SK-N-SH (cell line): ENCODE data around the gene FSIP1.

ENCODE experiments used
- CTCF ChIP-seq: fragments of 200-600 bp; sonication (generic); IDR thresholded peaks from 2 replicates; pipeline ENCODE4 v1.6.1; 2017; ENCODE audit warnings: antibody characterized with exemption, mild to moderate bottlenecking, moderate library complexity
- EP300 ChIP-seq, 2 experiments: IDR thresholded peaks; 2 replicates each; pipeline versions ENCODE4 v1.4.0 to v1.6.1; 2012; ENCODE audit warnings: borderline replicate concordance in 1 of 2, low read depth in 1 of 2, low read length in 1 of 2
- EZH2phosphoT487 ChIP-seq: fragments of 200-600 bp; sonication (generic); IDR thresholded peaks from 2 replicates; pipeline ENCODE4 v1.6.1; 2017; ENCODE audit warnings: low read depth, mixed run types, mild to moderate bottlenecking, antibody characterized with exemption, moderate library complexity, borderline replicate concordance
- GABPA ChIP-seq: IDR thresholded peaks from 2 replicates; pipeline ENCODE4 v1.4.0; 2012; ENCODE audit warnings: low read depth, mild to moderate bottlenecking
- GATA2 ChIP-seq: sonication (generic); formaldehyde crosslinking; IDR thresholded peaks from 2 replicates; pipeline ENCODE4 v1.5.0; 2020; ENCODE audit warnings: mild to moderate bottlenecking, missing genetic modification reagents
- IRF3 ChIP-seq: fragments of 150-350 bp; IDR thresholded peaks from 2 replicates; pipeline ENCODE4 v1.6.1; 2016; ENCODE audit warnings: mild to moderate bottlenecking, low read depth, low read length
- RFX5 ChIP-seq: IDR thresholded peaks from 2 replicates; pipeline ENCODE4 v1.6.1; 2012; ENCODE audit warnings: mild to moderate bottlenecking, improper control_type of control experiment, low read length
- TAF1 ChIP-seq: IDR thresholded peaks from 2 replicates; pipeline ENCODE4 v1.6.1; 2012; ENCODE audit warnings: low read depth, mild to moderate bottlenecking, low read length, moderate library complexity, borderline replicate concordance
- USF2 ChIP-seq: fragments of 150-350 bp; IDR thresholded peaks from 2 replicates; pipeline ENCODE4 v1.6.1; 2017; ENCODE audit warnings: antibody characterized with exemption, low read length, low read depth, borderline replicate concordance

GRCh38 chr15:39654304-39654703 is 128.3 kb downstream of the FSIP1 start:
- TF ChIP-seq EZH2phosphoT487 (no peak), CTCF (no peak), EP300 (IDR thresholded peaks at IDR 0.05; ENCODE audit: borderline replicate concordance in 1 of 2, low read depth in 1 of 2, low read length in 1 of 2) (no peak), TAF1 (no peak), IRF3 (no peak), RFX5 (no peak), GATA2 (CRISPR knock-in tag) (no peak), USF2 (no peak), GABPA (no peak)
